ENCODE data around the gene ROCK1. TPM values are rescaled to one million over a fixed set of nuclear protein-coding genes. Genes with fewer than 3 reads are reported as not detected.
"Not testable (repeated sequence)": the region's sequence is repeated elsewhere in the genome, so short reads cannot be mapped to it uniquely, and the experiment has no call there.

The ROCK1 gene
- total RNA-seq: 25.3 and 41.9 TPM in 2 replicates

DNA sequence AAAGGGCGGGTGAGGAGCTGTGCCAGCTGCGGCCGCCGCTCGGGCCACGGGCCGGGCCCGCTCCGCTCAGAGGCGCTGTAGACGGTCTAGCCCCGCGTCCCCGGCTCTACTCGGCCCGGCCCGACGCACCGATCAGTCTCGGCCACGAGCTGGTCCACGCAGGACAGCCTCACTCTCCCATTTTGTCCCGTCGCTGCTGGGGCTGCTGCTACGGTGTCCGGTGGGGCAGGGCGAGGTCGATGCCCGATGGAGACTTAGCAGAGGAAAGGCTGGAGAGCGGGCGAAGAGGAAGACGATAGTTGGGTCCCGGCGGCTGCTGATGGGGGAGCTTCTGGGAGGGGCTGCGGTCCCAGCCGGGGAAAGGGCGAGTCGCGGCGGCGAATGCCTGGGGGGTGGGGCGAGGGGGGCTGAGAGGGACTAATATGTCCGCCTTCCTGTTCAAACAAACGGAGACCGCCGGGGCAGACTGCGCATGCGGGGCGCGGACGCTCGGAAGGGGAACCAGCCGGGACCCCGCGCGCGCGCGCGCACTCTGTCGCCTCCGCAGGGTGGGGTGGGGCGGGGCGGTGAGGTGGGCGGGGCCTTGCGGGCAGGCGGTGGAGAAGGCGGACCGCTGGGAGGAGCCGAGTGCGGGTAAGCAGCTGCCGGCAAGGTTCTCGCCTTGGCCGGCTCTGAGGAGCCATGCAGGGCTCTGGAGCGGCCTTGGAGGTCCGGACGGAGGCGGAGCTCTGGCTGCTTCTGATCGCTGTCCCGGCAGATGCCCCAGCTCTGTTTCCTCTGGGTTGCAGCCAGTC lies at the start of gene ROCK1:
TSS of gene ROCK1 (minus strand) at position 468 of the 794 bp plus-strand sequence. CDS start 903 bp downstream, outside the sequence.
- peak; percentile 39 for DNase-seq (ENCODE audit: extremely low read depth, low read depth, low spot score)

DNA sequence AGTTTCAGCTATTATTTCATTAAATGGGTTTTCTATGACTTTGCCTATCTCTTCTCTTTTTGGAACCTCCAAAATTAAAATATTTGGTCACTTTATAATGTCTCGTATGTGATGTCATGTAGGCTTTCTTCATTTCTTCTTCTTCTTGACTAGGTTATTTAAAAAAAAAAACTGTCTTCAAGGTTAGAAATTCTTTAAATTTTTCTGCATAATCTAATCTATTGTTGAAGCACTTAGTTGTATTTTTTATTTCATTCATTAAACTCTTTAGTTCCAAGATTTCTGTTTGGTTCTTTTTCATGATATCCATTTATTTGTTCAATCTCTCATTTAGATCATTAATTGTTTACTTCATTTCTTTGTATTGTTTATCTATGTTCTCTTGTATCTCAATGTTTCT lies 43.8 kb upstream of the ROCK1 start:
- DNase-seq (ENCODE audit: extremely low read depth, low read depth, low spot score): no peak

DNA sequence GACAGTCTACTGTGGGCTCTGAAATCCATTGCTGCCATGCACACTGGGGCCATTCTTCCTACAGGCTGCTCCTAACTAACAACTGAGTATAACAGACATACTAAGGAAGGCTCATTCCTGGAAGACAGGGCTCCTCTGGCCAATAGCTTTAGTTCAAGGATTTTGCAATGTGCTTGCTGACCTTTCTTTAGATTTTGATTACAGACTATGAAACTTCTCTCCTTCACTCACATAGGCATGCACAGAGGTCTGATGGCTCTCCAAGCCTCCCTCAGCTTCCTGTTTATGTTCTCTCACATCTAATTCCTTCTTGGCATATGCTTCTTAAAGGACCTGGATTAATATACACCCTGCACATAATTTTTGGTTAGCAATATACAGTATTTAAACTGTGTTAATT lies 34.4 kb upstream of the ROCK1 start:
- no peak for DNase-seq (ENCODE audit: extremely low read depth, low read depth, low spot score)

DNA sequence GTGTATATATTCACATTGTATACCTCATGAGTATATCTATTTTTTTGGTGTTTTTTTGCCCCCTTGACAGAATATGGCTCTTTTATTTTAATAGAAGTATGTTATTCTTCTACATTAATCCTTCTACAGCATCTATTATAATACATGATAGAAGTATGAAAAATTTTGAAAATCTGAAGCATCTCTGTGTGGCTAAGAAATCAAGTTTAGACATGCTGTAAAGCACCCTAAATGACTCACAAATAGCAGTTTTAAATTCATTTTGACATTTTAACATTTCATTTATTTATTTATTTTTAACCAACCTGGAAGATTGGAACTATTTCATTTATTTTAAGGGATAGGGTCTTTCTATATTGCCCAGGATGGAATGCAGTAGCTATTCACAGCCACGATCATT lies 33.8 kb upstream of the ROCK1 start:
- no peak for DNase-seq (ENCODE audit: extremely low read depth, low read depth, low spot score)

DNA sequence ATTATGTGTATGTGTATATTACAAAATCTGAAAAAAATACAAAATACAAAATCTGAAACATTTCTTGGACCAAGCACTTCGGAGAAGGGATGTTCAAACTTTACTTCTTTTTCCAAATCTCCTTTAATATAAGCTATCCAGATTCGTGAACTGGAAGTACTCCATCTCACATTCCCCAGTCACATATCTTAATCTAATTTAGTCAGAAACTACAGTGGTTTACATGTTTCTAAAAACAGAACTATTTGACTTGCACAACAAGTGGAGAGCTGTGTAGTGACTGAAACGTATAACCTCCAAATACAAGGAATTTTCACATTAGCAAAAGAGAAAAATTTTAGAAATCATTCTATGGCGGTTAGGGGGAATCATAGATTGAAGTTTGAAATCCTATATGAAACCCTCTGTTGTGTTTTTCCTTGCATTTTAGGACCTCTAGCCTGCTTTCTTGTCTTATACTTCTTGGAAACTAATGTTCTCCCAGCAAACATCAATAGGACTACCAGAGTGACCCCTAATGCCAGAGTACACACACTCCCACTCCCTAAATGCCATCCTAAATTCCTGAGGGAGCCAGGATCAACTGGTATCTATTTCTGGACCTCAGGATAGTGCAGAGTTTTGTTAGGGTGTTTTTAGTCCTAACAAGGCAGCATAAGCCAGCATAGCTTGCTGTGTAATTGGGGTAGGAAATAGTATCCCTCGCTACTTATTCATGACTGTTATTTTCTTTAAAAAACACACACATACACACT lies 30.2 kb upstream of the ROCK1 start:
- no peak for DNase-seq (ENCODE audit: extremely low read depth, low read depth, low spot score)

DNA sequence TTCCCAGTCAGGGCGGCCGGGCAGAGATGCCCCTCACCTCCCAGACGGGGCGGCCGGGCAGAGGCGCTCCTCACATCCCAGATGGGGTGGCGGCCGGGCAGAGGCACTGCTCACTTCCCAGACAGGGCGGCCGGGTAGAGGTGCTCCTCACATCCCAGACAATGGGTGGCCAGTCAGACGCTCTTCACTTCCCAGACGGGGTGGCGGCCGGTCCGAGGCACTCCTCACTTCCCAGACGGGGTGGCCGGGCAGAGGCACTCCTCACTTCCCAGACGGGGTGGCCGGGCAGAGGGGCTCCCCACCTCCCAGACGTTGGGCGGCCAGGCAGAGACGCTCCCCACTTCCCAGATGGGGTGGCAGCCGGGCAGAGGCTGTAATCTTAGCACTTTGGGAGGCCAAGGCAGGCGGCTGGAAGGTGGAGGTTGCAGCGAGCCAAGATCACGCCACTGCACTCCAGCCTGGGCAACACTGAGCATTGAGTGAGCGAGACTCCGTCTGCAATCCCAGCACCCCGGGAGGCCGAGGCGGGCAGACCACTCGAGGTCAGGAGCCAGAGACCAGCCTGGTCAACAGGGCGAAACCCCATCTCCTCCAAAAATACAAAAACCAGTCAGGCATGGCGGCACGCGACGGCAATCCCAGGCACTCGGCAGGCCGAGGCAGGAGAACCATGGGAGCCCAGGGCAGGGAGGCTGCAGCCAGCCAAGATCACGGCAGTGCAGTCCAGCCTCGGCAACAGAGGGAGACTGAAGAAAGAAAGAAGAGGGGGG lies 26.3 kb upstream of the ROCK1 start:
- not testable (repeated sequence) for DNase-seq (ENCODE audit: extremely low read depth, low read depth, low spot score)

DNA sequence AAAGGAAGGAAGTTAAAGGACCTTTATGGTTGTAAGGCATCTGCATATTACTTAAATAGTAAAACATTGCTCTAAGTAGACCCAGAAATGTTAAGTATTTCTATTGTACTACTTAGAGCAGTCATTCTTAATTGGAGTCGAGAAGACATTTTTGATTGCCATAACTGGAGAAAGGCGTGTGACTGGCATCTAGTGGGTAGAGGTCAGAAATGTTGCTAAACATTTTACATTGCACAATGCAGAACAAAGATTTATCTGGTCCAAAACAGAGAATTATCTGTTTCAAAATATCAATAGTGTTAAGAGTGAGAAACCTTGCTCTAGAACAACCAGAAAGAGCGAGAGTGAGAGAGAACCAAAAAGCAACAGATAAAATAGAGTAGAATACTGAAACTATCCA lies 23.3 kb upstream of the ROCK1 start:
- DNase-seq (ENCODE audit: extremely low read depth, low read depth, low spot score): no peak

DNA sequence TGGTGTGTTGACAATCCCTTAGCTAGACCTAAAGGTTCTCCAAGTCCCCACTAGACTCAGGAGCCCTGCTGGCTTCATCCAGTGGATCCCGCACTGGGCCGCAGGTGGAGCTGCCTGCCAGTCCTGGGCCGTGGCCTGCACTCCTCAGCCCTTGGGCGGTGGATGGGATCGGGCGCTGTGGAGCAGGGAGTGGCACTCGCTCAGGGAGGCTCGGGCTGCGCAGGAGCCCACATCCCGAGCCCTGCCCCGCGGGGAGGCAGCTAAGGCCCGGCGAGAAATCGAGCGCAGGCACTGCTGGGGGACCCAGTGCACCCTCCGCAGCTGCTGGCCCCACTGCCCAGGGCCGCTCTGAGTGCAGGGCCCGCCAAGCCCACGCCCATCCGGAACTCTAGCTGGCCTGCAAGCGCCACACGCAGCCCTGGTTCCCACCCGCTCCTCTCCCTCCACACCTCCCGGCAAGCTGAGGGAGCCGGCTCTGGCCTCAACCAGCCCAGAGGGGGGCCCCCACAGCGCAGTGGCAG lies 20.8 kb upstream of the ROCK1 start:
- no peak for DNase-seq (ENCODE audit: extremely low read depth, low read depth, low spot score)

DNA sequence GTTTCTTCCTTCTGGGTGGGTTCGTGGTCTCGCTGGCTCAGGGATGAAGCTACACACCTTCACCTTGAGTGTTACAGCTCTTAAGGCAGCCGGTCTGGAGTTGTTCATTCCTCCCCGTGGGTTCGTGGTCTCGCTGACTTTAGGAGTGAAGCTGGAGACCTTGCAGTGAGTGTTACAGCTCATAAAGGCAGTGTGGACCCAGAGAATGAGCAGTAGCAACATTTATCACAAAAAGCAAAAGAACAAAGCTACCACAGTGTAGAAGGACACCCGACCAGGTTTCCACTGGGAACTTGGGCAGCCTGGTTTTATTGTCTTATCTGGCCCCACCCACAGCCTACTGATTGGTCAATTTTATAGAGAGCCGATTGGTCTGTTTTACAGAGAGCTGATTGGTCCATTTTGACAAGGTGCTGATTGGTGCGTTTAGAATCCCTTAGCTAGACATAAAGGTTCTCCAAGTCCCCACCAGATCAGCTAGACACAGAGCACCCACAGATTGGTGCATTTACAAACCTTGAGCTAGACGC lies 20.1 kb upstream of the ROCK1 start:
- DNase-seq (ENCODE audit: extremely low read depth, low read depth, low spot score): no peak

DNA sequence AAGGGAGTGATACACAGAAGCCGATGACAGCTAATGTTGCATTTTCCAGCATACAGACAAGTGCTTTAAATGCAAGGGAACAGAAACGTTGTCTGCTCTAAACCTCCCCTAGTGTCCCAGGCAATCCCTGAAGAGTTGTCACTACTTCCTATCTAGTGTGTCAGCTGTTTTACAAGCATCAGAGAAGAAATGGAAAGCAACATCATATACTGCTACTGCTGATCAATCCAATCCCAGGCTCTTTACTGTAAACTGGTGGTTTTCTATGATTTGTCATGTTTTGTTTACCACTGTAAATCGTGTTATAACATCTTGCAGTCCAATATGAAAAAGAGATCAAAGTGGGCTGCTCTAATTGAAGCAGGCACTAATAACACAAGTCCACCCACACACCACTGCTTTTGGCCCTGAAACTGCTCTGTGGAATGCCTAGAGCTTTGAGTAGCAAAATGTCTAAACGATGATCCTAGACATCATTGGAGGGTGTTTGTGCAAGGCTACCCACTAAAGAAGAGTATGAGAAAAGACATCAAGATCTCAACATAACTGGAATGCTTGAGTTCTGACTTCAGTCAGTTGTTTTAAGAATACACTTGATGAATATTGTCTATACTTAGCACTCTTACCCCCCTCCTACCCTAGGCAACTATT lies 18.1 kb upstream of the ROCK1 start:
- DNase-seq (ENCODE audit: extremely low read depth, low read depth, low spot score): no peak

DNA sequence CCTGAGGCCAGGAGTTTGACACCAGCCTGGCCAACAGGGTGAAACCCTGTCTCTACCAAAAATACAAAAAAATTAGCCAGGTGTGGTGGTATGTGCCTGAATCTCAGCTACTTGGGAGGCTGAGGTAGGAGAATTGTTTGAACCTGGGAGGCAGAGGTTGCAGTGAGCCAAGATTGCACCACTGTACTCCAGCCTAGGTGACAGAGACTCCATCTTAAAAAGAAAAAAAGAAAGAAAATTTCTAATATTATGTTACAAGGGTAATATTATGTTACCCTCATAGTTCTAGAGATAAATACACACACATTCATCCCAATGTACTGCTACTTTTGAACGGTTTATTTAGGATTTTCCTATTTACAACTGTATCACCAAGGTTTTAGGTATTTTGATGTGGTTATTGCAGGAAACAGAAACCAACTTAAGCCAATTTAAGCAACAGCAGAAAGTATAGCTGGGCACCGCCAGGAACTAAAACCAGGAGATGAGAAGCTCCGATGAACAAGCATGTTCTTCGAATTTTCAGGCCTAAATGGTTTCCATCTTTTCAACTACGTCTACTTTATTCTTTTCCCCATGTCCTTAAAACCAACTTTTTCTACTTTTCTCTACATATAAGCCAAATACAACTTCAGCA lies 11.8 kb upstream of the ROCK1 start:
- DNase-seq (ENCODE audit: extremely low read depth, low read depth, low spot score): no peak

DNA sequence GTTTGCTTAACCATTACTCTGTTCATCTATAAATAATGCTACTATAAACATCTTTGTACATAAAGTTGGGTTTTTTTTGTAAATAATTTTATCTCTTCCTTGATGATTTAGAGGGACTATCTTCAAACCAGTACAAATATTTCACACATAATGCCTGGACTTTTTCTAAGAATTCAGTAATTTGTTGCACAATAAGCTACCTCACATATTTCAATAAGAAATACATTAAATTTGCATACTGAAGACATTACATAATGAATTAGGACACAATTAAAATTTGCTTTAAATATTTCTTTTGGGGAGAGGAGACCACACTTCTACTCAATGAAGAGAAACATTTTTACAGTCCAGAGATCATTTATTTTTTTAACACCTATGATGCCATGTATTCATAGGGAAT lies 7.2 kb upstream of the ROCK1 start:
- DNase-seq (ENCODE audit: extremely low read depth, low read depth, low spot score): no peak

DNA sequence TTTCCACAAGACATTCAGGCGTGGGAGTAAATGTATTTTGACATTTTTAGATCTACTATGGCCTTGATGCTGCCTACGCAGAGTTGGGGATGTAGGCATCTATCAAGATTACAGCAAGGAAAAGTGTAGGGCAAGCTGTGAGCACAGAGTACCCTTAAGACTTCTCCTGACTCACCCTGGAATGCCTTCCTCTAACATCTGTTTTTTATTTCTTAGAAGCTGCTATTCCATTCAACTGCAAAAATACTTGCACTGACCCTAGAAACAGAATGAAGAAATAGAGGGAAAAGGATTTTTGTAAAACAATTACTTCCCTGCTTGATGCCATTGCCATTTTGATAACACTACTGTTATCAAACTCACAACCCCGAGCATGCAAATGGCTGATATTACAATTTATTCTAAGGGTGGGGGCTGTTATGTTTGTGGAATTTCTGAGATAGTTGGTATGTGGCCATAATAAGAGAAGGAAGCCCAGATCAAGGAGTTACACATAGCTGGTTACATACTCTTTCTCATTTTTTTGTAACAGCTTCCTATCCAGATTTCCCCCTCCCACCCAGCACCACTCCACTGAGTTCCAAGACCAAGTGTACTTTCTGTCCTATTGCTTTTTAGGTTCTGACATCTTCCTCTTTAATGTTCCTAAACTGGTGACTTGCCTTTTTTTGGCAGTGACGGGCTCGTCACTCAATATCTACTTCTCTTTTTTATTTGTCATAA lies 6.0 kb upstream of the ROCK1 start:
- no peak for DNase-seq (ENCODE audit: extremely low read depth, low read depth, low spot score)

DNA sequence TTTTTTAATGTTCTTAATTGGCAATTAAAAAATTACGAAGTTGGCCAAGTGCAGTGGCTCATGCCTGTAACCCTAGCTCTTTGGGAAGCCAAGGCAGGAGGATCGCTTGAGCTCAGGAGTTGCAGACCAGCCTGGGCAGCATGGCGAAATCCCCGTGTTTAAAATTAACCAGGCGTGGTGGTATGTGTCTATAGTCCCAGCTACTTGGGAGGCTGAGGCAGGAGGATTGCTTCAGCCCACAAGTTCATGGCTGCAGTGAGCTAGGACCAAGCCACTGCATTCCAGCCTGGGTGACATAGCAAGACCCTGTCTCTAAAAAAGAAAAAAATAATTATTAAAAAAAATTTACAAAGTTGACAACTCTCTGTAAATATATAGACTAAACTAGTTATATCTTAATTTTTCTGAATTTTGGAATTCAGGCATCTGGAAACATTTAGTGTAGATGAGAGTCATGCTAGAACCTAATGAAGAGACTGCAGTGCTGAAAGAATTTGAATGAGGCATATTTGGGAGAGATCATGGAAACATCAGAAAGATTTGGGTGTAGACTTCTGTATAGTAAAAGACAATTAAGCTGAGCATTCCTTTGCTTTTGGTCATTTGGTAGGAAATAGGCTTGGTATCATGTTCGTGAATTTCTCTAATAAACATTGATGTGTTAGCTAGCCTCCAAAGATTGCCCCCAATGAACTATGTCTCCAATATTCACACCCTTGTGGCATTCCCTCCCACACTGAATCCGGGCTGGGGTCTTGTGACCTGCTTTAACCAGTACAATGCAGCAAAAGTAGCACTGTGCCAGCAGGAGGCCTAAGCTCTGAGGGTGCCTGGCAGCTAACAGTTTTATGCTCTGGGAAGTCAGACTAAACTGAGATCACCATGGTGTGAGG lies 4.2 kb upstream of the ROCK1 start:
- DNase-seq (ENCODE audit: extremely low read depth, low read depth, low spot score): no peak

DNA sequence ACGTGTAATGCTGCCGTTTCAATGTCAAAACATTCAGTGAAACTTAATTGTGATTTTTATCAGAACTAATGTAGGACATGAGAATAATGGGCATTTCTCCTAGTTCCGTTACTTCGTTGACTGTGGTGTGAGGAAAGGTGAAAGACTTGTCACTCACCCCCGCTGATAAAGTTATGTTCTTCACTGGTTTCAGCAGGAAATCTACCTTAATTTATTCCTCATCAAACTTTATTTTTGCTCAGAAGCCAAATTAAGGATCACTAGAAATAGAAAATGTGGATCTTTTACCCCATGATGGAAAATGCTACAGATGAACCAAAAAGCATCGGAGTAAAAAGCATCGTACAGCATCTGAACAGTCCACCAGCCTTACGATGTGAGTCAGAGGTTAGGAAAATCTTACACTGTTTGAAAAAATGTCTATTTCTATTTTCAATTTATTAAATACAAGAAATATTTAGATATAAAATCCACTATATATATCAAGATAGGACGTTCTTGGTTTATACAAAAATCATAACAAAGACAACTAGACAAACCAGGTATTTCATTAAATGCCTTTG lies 1.0 kb upstream of the ROCK1 start:
- no peak for DNase-seq (ENCODE audit: extremely low read depth, low read depth, low spot score)

DNA sequence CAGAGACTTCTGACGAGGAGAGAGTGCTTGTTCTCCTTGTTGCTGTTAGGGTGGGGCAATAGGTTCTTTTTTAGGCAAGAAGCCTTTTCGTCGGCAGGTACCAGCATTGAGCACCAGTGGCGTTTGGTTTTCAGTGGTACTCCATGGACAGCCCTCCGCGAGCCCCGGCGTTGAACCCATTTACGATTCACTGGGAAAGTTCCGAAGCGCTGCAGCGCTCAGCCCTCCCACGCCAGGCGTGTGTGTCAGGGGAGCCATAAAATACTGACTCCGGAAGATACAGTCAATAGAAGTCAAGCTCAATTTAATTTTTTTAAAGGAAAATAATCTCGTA lies 494 bp upstream of the ROCK1 start:
- DNase-seq (ENCODE audit: extremely low read depth, low read depth, low spot score): no peak

DNA sequence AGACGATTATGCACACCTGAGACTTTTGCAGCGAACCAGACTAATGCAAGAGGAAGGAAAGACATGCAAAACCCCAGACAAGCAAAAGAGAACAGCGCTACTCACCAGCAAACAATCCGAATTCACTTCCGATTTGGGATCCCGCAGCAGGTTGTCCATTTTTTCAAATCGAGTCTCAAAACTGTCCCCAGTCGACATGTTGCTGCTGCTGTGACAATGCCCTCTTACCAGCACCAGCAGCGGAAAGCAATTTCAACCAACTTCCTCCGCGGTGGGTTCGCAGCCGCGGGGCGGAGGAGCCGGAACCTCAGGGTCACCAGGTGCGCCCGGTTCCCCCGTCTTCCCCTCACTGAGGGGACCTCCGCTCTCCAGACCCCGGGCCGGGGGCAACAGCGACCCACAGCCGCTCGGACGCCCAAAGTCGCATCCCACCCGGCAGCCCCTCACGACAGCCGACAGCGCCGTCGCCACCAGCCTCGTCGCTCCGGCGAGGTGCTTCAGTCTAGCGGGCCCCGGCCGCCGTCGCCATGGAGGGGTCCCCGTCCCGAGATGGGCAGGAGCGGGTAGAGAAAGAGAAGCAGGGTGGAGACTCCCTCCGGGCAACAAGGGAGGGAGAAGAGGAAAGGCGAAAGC lies 784 bp downstream of the ROCK1 start:
- no peak for DNase-seq (ENCODE audit: extremely low read depth, low read depth, low spot score)

Measured in glomerular endothelial cell (primary cell).